NCI-H146 treated with DMSO at 0.1 percent for 48 hours (cell line): ENCODE results near the gene APP.
A peak's percentile ranks its signal among the peaks of the same experiment; 100 is the strongest.

Source experiments
- DNase-seq: peaks from one replicate; lab custom pipeline; 2025; ENCODE audit not compliant: unreplicated experiment; lab: John Stamatoyannopoulos, UW

The APP gene

DNA sequence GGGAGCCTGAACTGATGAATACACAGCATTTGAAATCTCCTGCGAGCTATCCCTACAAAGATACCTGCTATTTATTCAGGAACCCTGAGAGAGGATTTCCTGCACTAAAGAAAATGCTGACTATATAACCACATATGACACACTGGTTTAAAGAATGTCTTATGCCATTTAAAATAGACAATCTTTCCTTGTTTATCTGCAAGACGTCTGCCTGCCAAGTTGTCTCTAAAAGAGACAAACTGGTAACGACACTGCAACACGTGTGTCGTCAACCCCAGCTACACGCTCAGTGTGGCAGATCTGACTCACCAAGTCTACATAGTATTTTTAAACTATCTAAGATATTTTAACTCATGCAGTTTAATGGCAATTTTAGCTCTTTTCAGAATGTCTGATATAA, 42.7 kb downstream of the APP start:
- DNase-seq, result no peak

DNA sequence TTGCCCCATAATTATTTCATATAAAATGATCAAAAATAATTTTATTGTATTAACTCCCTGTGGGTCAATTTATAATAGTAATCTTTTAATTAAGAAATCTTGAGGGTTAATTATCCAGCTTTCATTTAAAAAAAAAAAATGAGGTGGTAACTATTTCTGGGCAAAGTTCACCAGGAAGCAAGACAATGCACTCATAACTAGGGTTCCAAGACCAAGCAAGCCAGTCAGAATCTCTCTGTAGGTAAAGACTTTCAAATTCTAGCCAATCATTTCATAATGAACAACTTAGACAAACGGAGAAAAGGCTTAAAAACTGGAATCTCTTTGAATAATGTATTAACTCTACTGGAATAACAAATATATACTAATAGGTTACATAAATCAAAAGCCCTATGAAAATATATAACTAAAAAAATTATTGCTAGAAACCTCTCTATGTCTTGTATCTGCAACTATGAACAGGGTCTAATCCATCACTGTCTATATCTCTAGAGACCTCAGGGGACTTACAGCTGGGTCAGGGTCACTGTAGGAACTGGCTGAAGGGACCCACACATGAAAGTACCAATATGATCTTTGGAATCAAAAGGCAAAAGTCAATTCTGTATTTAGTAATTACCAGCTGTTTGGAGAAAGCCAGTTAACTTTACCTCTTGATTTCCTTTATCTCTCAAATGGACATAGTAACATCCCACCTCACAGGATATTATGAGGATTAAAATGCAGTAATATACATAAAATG, 43.3 kb downstream of the APP start:
- DNase-seq, result no peak

DNA sequence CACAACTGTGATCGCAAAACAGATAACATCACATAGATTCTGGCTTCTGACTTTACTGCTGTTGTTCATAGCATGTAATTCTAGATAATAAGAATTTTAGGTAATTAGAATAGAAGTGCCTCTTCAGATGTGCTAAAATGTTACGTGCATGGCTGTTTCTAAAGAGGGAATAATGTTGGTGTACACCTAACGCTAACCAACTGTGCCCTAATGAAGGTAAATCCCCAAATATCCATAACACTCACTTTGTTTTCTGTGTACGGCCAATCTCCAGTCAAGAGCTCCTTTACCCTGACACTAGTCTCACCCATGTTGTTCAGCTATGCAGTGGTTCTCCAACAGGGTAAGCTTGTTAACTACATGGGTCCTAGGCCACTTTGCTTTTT, 44.4 kb downstream of the APP start:
- DNase-seq, result no peak

DNA sequence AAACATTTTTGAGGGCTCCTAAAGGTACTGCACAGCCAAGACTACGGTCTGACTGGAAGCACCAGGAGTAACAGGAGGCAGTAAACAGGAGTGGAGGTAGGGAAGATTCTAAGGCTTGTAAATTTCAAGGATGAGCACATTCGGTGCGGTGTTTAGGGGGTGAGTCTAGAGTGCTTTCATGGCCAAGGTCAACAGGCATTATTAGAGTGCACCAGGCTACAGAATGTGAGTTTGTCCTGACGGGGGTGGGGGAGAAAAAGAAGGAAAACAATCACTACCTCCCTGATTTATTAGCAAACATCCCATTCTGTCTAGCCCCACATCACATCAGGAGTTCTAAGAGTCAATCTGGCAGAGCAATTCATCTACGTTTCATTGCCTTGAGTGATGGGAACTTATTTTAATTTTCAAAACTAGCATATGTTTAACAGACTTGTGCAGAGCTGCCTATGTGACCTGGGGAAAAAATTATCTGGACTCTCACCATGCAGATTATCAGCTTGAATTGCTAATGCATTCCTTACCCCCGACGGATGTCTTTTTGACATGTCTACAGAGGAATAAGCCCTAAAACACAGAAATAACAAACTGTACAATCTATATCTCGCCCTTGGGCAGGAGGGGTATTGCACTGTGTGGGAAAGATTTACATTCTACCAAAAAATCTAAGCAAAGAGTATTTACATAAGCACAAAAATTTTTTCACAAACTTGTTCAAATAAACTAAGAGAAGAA, 45.0 kb downstream of the APP start:
- DNase-seq, result no peak

DNA sequence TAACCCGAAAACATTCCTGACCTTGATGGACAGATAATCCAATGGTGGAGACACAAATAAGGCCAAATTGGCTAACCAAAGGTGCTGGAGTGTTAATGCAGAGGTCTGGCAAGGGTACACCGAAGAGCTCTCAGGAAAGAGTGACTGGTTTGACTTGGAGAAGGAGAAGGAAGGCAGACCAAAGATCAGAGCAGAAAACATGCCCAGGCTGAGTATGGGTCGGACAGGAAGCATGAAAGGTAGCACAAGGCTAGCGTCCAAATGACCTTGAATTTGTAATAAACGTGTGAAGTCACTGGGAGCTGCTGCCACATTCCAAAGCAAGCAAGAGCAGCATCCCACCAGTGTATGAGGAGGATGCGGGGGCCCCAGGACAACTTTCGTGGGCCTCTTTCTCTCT, 45.7 kb downstream of the APP start:
- no peak for DNase-seq

DNA sequence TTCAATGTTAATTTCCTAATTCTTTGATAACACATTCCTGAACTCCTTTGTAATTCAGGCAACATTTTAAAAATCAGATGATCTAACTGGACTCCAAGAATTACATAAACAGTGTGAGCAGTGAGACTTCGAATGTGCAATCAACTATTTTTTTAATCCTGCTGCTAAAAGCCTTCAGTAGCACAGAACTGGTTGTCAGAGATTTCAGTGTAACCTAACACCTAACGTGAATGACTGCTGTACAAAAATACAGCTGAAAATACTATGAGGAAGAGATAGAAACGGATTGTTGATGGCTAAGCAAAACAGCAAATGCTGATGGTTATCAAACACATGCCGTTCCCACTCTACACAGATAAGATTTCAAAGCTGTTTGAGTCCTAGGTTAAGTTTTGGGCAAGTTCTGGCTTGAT, 46.1 kb downstream of the APP start:
- no peak for DNase-seq

DNA sequence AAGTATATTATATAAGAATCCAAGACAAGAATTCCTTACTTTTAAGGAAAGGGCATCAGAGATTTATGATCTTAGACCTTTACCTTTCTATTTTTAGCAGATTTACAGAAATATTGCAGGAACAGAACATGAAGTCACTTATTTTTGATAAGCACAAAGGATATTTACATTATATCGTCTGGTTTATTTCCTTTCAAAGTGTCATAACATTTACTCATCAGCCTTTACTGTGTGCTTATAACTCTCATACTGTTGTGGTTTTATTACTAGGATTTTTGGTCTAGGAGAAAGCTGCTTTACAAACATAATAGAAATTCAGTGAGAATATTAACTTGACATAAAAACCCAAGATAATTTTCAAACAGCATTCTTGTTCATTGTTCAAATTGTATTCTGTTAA, 47.6 kb downstream of the APP start:
- DNase-seq, result no peak

DNA sequence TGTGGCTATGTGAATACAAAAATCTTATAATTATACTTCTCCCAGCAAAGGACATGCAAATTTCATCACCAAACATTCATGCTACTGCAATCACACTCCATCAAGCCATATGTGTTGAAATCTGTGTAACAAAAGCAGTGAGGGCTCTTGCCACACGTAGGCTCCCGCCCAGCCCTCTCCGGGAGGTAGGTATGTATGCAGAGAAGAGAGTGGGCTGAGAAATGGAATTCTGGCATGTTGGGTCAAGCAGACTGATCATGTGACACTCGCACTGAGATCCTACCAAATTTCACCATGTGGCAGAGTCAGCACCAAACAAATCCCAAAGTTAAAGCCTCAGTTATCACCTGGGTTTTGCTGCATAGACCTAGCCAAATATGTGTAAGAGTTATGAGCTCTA, 49.7 kb downstream of the APP start:
- DNase-seq, result no peak

DNA sequence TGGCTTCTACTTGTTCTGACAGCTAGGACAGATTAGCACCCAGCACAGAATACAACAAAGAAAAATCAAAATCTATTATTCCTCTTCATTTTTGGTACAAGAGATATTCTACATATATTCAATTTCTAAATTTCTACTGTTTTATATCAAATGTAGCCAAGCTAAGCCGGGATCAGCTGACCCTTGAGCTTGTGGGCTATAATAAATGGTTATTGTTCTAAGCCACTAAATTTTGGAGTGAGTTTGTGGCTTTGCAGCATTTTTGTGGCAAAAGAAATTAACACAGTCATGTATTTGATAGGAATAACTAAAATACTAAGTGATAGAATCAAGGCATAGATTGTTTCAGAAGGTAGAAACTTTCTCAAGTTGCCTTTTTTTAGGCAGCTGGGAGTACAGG, 50.7 kb downstream of the APP start:
- no peak for DNase-seq

DNA sequence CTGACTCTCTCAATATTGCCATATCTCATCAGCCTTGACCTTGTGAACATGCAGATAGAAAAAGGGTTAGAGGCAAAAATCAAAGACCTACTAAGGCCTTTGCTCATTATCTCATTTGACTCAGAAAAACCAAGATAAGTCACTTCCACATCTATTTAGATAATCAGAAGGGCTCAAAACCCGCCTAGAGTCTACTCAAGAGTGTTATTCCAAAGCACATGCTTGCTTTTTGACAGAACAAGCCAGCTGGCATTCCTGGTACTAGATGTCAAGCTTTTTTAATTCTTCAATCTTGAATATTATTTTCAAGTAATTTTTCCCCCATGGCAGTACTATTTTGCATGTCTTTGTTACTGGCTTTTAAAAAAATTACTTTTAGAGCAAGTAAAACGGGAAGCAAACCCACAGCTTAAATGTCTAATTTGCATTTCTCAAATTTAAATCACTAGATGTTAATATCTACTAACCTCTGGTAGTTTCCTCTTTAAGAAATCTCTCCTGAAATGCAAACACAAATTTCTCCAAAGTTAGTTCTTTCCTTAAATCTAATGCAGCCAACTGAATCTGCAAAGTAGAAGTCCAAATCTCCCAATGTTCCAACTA, 51.5 kb downstream of the APP start:
- DNase-seq, result no peak

DNA sequence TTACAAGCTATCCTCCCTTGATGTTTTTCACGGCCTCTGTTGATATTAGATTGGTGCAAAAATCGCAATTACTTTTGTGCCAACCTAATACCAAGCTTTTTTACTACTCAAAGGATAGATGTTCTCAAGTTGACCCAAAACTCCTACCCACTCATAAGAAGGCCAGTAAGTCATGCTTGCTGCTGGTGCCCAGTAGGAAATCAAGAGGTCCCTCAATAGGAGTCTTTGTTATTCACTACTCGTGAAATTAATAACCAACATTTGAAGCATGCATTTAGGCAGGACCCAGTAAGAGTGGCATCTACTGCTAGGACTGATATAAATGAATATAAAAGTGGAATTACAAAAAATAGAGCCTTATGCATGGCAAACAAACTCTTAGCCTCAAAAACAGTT, 52.6 kb downstream of the APP start:
- no peak for DNase-seq

DNA sequence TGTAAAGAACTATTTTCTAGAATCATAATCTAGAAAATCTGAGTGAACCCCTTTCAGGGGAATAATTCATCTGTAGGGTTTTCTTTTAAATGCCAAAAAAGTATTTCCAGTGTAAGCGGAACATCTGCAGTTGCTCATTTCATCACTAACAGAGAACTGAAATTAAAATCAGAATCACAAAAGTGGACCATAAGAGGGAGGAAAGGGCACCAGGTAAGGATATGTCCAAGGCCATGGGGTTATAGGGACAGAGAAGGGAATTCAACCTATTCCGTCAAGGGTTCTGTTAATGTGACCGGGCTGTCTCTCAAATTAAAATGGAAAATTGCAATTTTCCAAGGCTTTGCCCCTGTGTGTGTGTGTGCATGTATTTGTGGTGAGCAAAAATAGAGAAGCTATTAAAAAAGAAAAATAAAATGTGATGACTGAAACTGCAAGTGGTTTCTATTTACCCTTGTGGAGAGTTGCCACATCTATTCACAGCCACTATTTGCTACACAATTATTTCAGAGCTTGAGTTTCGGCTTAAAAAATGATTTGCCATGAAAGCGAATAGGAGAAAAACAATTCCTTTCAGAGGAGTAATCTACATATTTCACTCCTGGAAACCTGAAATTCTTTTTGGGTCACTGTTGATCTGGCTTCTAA, 53.1 kb downstream of the APP start:
- no peak for DNase-seq

DNA sequence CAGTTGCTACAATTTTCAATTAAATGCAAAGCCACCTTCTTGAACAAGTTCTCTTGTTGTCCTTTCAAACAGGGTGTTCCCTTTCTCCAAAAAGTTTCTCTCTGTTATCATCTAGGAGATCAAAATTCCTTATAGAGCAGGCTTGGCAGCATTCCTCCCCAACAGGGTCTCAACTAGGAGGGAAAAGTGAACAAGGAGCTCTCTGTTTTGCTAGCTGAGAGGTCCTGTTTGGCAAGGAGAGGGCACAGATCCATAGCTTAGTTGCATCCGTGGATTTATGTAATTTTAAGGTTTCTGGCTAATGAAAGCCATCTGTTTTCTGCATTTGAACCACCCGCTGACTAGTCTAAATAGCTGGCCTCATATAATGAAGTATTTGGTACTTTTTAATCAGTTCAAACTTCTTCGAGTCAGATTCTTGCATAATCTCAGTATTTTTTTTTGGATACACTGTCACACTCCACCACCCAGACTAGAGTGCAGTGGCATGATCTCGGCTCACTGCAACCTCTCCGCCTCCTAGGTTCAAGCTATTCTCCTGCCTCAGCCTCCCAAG, 54.0 kb downstream of the APP start:
- no peak for DNase-seq

DNA sequence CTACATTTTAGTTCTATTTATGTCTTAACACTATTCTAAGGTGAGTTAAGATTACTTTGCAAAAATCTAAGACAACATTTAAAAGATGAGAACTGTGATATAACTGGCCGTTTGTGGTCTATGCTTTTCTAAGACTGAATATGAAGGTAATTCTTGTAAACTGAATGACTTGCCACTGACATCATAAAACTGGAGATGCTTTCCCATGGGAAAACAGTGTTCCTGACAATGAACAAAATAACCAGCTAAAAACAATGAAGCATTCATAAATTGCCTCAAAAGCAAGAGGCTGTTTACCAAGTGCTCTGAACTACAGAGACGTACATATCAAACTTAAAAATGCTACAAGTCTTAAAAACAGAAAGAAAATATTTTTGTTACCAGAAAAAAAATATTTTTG, 54.7 kb downstream of the APP start:
- no peak for DNase-seq

DNA sequence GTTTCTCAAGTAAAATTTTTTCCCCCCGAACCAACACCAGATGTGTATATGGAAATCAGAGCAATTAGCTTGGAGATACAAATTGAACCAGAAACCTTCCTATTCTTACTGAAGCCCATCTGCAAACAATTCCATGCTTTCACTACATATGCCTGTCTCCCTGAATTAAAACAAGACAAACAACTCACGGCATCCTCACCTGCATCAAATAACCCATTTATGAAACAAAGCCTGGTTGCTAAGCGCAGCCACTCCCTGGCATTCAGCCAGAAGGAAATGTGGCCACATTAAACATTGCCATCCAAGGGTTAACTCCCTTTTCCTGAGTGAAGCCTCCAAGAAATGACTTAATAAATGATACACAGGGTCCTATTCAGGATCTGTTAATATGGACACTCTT, 55.3 kb downstream of the APP start:
- peak; percentile 97 for DNase-seq

DNA sequence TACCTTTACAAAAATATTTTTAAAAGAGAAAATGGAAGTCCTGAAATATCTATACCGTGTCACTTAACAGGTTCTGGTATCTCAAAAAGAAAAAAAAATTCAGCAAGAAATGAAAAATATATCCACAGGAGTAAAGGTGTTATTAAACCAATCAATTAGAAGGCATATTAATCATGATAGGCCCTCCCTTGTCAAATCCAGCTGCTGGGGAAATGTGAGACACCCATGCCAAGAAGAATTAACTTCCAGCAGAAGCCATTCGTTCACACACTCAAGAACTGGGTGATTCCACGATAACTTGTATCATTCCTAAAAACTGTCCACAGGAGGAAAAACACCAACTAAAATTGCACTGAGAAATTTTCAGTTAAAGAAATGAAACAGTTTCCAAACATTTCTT, 57.6 kb downstream of the APP start:
- no peak for DNase-seq

DNA sequence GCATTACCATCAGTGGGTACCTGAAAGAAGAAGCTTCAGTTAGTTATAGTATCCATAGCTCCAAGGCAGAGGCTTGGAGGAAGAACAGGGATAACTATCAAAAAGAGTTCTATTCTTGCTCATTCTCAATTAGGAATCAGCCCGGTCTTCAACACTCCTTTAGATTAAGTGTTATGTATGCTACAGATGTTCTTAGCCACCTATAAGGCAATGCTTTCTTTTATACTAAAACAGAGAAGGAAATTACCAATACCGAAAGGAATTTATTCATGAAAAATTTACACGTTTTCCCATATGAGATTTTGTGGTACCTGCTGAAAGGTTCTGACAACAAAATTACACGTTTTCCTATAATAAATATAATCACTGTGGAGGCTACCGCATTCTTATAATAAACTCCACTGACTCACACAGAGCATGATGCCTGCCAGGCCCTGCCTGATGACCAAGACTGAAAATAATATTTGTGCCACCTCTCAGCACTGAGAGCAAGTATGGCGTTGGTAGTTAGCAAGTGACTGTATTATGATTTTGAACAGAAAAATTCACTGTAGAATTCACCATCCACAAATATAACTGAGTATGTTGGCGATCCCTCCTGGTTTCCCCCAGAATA, 58.3 kb downstream of the APP start:
- DNase-seq, result no peak

DNA sequence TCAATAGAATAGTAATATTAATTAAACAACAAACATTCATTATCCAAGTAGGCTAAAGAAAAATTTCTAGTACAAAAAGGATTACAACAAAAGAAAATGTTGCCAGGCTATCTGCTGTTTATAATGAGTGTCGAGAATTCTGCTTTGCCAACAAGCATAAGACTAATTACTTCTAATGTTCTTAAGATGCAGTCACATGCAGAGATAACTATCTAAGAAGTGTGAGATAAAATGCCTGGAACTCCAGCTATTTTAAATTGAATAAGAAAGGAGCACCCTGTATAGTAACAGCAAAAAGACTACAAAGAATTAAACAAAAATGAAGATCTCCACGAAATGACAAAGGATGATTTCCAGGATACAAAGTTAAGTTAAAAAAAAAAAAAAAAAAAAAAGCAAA, 59.9 kb downstream of the APP start:
- DNase-seq, result no peak

DNA sequence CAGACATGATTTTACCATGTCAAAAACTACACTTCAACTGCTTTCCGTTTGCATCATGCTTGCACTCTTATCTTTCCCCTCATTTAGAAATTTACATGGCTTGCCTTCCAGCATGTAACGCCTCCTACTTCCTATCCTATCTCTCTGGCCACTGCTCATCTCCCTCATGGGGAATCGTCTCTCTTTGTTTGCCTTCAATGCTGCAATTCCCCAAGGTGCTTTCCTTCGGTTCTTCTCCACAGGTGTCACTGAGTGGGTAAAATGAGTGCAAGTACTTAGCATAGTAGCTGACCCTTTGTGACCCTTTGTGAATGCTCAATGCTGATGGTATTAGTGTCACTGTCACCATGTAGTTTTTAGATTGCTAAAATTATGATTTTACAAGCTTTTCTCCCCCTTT, 63.1 kb downstream of the APP start:
- DNase-seq, result no peak

DNA sequence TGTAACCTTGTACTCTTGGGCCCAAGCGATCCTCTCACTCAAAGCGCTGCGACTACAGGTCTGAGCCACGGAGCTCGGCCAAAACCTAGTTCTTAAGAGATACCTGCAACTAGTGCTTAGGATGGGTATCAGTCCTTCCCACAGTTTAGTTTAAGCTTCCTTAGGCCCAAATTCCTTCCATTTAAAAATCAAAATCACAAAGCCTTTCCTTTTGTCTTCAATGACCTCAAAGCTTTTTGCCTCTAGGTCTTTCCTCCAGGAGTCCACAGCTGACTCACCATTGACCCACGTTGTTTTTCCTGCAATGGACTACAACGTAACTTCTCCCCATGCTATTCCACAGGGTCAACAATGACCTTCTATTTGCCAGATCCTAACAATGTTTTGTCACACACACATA, 64.0 kb downstream of the APP start:
- DNase-seq, result no peak

DNA sequence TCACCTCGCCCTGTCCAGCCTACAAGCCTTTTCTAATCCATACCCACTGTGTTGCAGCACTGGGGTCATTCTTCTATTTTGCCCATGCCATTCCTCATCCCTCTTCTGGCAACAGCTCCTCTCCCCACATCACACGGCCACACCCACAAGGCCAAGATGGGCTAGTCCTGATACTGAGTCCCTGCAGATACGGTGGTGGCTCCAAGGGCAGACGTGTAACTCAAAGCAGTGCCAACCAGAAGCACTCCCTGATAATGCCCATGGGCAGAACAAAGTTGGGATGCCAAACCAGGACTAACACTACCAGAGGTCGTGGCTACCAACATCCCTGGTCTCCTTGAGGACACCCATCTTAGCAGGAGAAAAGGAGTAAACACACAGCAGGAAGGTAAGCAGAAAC, 64.8 kb downstream of the APP start:
- no peak for DNase-seq
